PC-3 (cell line): ENCODE results near the gene PSMB2. TPM values are rescaled to one million over a fixed set of nuclear protein-coding genes. Genes with fewer than 3 reads are reported as not detected.
"Not testable (repeated sequence)": the region's sequence is repeated elsewhere in the genome, so short reads cannot be mapped to it uniquely, and the experiment has no call there.

ENCODE experiments used
- ATAC-seq: fragments of 200-7000 bp; cut with Tn5 transposase; 2 replicates; pipeline ENCODE4 v1.9.1; 2020; ENCODE audit warnings: mild to moderate bottlenecking, moderate library complexity
- BruUV-seq: library from RNA; stranded (reverse); fragments of 400-500 nt; replicated peaks from 2 replicates; lab custom pipeline; 2021; lab: Mats Ljungman, UMichigan
- CTCF ChIA-PET: fragments of 300-600 bp; sonication (Branson Sonifier 250); formaldehyde crosslinking; loops from one replicate; lab custom pipeline; 2022; ENCODE audit warnings: antibody characterized with exemption; lab: Charles Lee
- POLR2A ChIA-PET: fragments of 300-600 bp; sonication (Branson Sonifier 250); formaldehyde crosslinking; loops from one replicate; lab custom pipeline; 2022; ENCODE audit warnings: antibody characterized with exemption; ENCODE audit not compliant: unreplicated experiment; lab: Charles Lee
- DNase-seq: peaks from one replicate; pipeline ENCODE4 v3.0.0-alpha.2; 2015
- H2AFZ ChIP-seq: fragments of 300-600 bp; sonication (generic); 2 replicates; pipeline ENCODE4 v1.6.0; 2016; ENCODE audit warnings: antibody characterized with exemption, low read length
- H3F3A ChIP-seq: fragments of 300-600 bp; sonication (generic); one replicate; pipeline ENCODE4 v1.6.0; 2017; ENCODE audit warnings: antibody characterized with exemption, low read length, control low read depth, mild to moderate bottlenecking; ENCODE audit not compliant: unreplicated experiment
- H3K27ac ChIP-seq: fragments of 300-600 bp; sonication (generic); 2 replicates; pipeline ENCODE4 v1.5.1; 2016; ENCODE audit warnings: mild to moderate bottlenecking, low read length
- H3K27me3 ChIP-seq: fragments of 300-600 bp; sonication (generic); 2 replicates; pipeline ENCODE4 v1.6.1; 2016; ENCODE audit warnings: low read length, mixed read lengths
- H3K36me3 ChIP-seq: fragments of 300-600 bp; sonication (generic); 2 replicates; pipeline ENCODE4 v1.6.1; 2016; ENCODE audit warnings: low read depth, mixed run types, low read length, mixed read lengths
- H3K4me1 ChIP-seq: fragments of 300-600 bp; sonication (generic); 2 replicates; pipeline ENCODE4 v1.5.1; 2016; ENCODE audit warnings: low read length; ENCODE audit not compliant: insufficient read depth
- H3K4me2 ChIP-seq: fragments of 300-600 bp; sonication (generic); 2 replicates; pipeline ENCODE4 v1.6.0; 2016; ENCODE audit warnings: low read length
- H3K4me3 ChIP-seq: fragments of 300-600 bp; sonication (generic); 2 replicates; pipeline ENCODE4 v1.5.1; 2016; ENCODE audit warnings: mild to moderate bottlenecking, low read length, mixed read lengths
- H3K79me2 ChIP-seq: fragments of 300-600 bp; sonication (generic); 2 replicates; pipeline ENCODE4 v1.6.1; 2017; ENCODE audit warnings: low read length, mixed read lengths
- H3K9ac ChIP-seq: fragments of 300-600 bp; sonication (generic); 2 replicates; pipeline ENCODE4 v1.6.0; 2016; ENCODE audit warnings: mild to moderate bottlenecking, low read length
- H3K9me2 ChIP-seq: fragments of 300-600 bp; sonication (generic); replicated peaks from 2 replicates; pipeline ENCODE4 v1.6.1; 2016; ENCODE audit warnings: mixed run types, low read length, mixed read lengths
- H3K9me3 ChIP-seq: fragments of 300-600 bp; sonication (generic); 2 replicates; pipeline ENCODE4 v1.6.1; 2016; ENCODE audit warnings: low read length, mixed read lengths
- H4K20me1 ChIP-seq: fragments of 300-600 bp; sonication (generic); 2 replicates; pipeline ENCODE4 v1.6.1; 2016; ENCODE audit warnings: low read length, mixed read lengths
- CTCF ChIP-seq: fragments of 300-600 bp; sonication (generic); conservative IDR thresholded peaks from 2 replicates; pipeline ENCODE4 v1.5.1; 2017; ENCODE audit warnings: antibody characterized with exemption, low read depth, mild to moderate bottlenecking, low read length
- EZH2 ChIP-seq: fragments of 300-600 bp; sonication (generic); IDR thresholded peaks from one replicate; pipeline ENCODE4 v1.6.1; 2017; ENCODE audit warnings: antibody characterized with exemption, mild to moderate bottlenecking, low read length; ENCODE audit not compliant: unreplicated experiment
- EZH2phosphoT487 ChIP-seq: fragments of 300-600 bp; sonication (generic); IDR thresholded peaks from 2 replicates; pipeline ENCODE4 v1.6.1; 2018; ENCODE audit warnings: mild to moderate bottlenecking, antibody characterized with exemption, low read length, borderline replicate concordance
- intact Hi-C: fragments of 100-400 bp; cut with micrococcal nuclease; formaldehyde crosslinking; loops from 2 replicates; pipeline ENCODE4 v1.9.0; 2023
- total RNA-seq: library from RNA; depleted of rRNA; stranded (reverse); fragments of >200 nt; gene quantifications from 2 replicates; pipeline ENCODE4 v1.2.3, GENCODE V29; 2014

The PSMB2 gene
- total RNA-seq, 1 experiment from 2014 or later = 61.2 TPM

GRCh38 chr1:35585281-35585680 lies 56.0 kb downstream of the PSMB2 start:
- no peaks in the 10 kb centered on the region for H3K36me3 ChIP-seq
- H3K27ac ChIP-seq = no peak overlapping the region
- no peak overlapping the region for H3K4me2 ChIP-seq
- H3K9ac ChIP-seq = no peak overlapping the region
- POLR2A ChIA-PET = no interaction called here
- intact Hi-C loops = no loop called here
- no peaks in the 10 kb centered on the region for H4K20me1 ChIP-seq
- ATAC-seq = no peak
- no peaks in the 10 kb centered on the region for H3K79me2 ChIP-seq
- no TSS peak for BruUV-seq
- no peak overlapping the region for H3K4me3 ChIP-seq
- H3K9me3 ChIP-seq = no peaks in the 10 kb centered on the region
- H3K9me2 ChIP-seq = no peaks in the 10 kb centered on the region
- no peak for TF ChIP-seq EZH2
- TF ChIP-seq EZH2phosphoT487 = no peak
- TF ChIP-seq CTCF = no peak
- DNase-seq = no peak
- no peaks in the 10 kb centered on the region for H3K4me1 ChIP-seq
- CTCF ChIA-PET = no interaction called here
- H3F3A ChIP-seq = no peaks in the 10 kb centered on the region
- no peaks in the 10 kb centered on the region for H3K27me3 ChIP-seq
- H2AFZ ChIP-seq = no peak overlapping the region

GRCh38 chr1:35581621-35582020 lies 59.7 kb downstream of the PSMB2 start:
- DNase-seq, CTCF ChIA-PET, H3K27me3 ChIP-seq, intact Hi-C loops, H3K4me2 ChIP-seq, H3K4me3 ChIP-seq, H3K27ac ChIP-seq, ATAC-seq, H3K79me2 ChIP-seq, H3K9ac ChIP-seq, H2AFZ ChIP-seq, H4K20me1 ChIP-seq, H3K36me3 ChIP-seq, H3K9me3 ChIP-seq, H3K9me2 ChIP-seq, BruUV-seq, H3K4me1 ChIP-seq, H3F3A ChIP-seq: not testable (repeated sequence)
- POLR2A ChIA-PET = interaction anchor here (0.7 kb wide), 1 partner anchor 188 kb away, joined by 3 read pairs; the partner anchor contains the start of gene CLSPN

- H4K20me1 ChIP-seq = no peaks in the 10 kb centered on the region
- CTCF ChIA-PET = no interaction called here
- no peak overlapping the region for H3K4me3 ChIP-seq
- no peaks in the 10 kb centered on the region for H3K79me2 ChIP-seq
- TF ChIP-seq EZH2phosphoT487 (no peak), CTCF (no peak), EZH2 (no peak)
- no peak overlapping the region for H3K9ac ChIP-seq
- DNase-seq (no peak), ATAC-seq (no peak)
- H3F3A ChIP-seq = no peaks in the 10 kb centered on the region
- BruUV-seq = no TSS peak
- no peaks in the 10 kb centered on the region for H3K4me1 ChIP-seq
- H3K27me3 ChIP-seq = no peaks in the 10 kb centered on the region
- no peaks in the 10 kb centered on the region for H3K9me3 ChIP-seq
- H3K4me2 ChIP-seq = no peak overlapping the region
- no peaks in the 10 kb centered on the region for H3K9me2 ChIP-seq
- intact Hi-C loops = no loop called here
- no peak overlapping the region for H2AFZ ChIP-seq
- no peaks in the 10 kb centered on the region for H3K36me3 ChIP-seq
- H3K27ac ChIP-seq = no peak overlapping the region
- POLR2A ChIA-PET = interaction anchor here (0.7 kb wide), 1 partner anchor 189 kb away, joined by 3 read pairs; the partner anchor contains the start of gene CLSPN
These were observed 60.4 kb downstream of the PSMB2 start for GRCh38 chr1:35580949-35581388.
